Right kidney (tissue), 1 donor: ENCODE measurements around the gene PGF.

Experiments
- DNase-seq: peaks from one replicate; pipeline ENCODE4 v3.0.0-alpha.2; 2016

Gene PGF

DNA sequence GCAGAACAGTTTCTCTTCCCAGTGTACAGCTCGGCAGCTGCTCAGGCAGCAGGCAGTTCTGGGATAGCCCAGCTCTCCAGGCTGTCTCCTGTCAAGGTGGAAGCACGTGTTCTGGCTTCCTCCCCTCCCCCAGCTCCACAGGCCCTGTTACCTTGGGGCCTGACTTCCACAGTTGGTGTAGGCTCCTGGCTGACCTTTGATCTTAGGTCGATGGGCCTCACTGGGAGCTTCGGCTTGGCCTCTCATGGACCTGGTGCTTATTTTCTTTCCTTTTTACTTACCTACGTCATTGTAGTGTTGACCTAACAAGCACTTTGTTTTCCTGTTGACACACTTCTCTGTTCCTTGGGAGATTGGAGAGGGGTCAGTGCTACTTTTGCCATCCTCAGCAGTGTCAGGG, 56.7 kb downstream of the PGF start:
- no peak for DNase-seq

DNA sequence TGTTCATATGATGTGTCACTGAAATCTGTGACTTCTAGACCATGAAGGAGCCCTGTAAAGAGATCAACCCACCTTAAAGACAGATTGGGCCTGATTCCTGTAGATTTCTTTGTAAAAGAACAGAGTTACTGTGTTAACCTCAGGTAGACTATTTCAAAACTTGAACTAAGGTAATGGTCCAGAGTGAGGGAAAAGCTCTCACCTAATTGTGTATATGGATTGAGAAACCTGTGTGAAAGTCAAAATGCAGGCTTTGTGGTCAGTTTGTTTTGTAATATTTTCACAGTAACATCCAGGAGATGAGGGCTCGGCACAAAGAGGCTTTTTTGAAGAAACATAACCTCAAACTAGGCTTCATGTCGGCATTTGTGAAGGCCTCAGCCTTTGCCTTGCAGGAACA, 57.3 kb downstream of the PGF start:
- no peak for DNase-seq

DNA sequence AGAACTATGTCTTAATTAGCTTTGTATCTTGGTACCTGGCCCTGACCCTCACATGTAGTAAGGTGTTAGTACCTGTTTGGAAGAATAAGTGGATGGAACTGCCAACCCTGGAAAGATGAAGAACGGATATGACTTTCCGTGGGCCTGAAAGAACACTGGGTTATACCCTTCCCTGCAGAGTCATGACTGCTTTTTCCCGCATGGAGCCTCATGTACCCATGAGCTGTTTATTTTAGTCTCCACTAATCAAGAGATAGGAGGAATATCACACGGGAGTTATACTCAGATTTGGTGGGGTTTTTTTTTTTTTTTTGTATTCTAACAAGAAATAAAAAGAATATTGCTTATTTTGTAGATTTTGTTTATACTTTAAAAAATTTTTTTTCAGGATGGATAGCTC, 57.8 kb downstream of the PGF start:
- DNase-seq, result no peak

DNA sequence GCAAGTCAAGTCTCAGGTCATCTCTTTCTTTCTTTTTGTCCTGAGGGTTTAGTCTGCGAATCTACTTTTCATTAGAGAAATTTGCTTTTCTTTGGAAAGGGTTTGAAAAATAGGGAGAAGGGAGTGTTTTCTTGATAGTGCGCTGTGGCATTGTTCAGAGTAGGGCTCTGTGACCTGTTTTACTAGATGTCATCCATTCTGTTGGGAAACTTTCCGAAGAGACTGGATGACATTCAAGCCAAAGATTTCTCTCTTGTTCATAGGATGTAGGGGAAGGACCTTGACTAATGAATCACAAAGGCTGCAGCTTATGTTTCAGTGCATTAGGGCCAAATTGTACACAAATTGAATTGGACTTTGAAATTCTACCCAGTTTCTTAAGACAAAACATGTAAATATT, 59.0 kb downstream of the PGF start:
- DNase-seq, result no peak

DNA sequence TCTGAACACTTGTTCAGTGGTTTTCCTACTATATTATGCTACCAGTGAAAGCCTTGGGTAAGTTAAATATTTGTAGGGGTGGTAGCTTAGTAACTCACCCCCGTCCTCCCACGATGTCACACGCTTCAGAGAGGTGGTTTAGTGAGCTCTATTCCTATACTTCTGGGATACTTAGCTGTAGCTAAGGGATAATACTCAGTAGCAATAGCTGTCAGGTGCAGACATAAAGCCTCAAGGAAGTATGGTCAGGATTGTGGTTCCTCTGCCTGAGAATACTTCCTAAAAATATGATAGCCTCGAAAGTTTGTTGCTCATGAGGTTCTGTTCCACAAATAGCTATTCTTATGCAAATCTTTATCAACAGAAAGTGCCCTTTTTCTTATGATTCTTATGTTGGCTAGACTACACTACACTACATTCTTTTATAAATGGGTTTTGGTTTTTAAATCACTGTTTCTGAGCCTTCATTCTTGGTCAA, 61.7 kb downstream of the PGF start:
- DNase-seq, result no peak

DNA sequence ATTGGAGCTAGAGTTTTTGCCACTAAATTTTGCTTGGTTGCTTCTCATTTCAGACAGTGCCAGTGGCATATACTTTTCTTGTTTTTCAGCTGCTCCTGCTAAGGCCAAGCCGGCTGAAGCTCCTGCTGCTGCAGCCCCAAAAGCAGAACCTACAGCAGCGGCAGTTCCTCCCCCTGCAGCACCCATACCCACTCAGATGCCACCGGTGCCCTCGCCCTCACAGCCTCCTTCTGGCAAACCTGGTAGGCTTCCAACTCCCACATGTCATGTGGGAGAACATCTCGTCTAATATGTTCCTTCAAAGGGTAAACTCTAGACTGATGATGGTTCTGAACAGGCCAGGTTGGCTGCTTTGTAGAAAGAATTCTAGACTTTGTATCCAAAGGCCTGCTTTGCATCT, 62.7 kb downstream of the PGF start:
- DNase-seq, result no peak

DNA sequence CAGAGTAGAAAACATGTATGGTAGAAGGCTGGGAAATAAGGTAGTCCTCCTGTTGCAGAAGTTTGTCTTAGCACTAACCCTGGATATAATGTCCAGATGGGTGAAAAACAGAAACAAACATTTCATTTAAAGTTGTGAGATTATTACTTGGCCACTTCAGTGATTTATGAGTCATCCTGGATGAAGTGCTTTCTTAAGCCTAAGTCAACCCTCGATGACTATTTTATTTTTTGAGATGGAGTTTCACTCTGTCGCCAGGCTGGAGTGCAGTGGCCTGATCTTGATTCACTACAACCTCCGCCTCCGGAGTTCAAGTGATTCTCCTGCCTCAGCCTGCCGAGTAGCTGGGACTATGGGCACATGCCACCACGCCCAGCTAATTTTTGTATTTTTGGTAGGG, 63.5 kb downstream of the PGF start:
- DNase-seq, result no peak
